GM12878 (cell line): ENCODE results near the gene CTNNA2.

ENCODE experiments used
- CEBPB ChIP-seq, 2 experiments: fragments of 150-350 bp in 1 of 2; IDR thresholded peaks; 2 replicates each; pipeline ENCODE4 v1.6.1; 2012 to 2014; ENCODE audit warnings: low read depth in 2 of 2, low read length in 2 of 2, borderline replicate concordance in 1 of 2, inconsistent platforms in 1 of 2
- CTCF ChIP-seq, 3 experiments: IDR thresholded peaks in 2 of 3; conservative IDR thresholded peaks in 1 of 3; 2 replicates each; pipeline ENCODE4 v1.5.1; 2011; ENCODE audit warnings: low read depth in 3 of 3, low read length in 3 of 3, mild to moderate bottlenecking in 3 of 3, control low read depth in 2 of 3, moderate library complexity in 2 of 3, inconsistent platforms in 1 of 3, mixed read lengths in 1 of 3; ENCODE audit not compliant: control insufficient read depth in 2 of 3, insufficient read depth in 1 of 3; ENCODE audit errors: extremely low read depth in 1 of 3
- EP300 ChIP-seq, 2 experiments: fragments of 150-350 bp in 1 of 2; IDR thresholded peaks; 2 replicates each; pipeline ENCODE4 v1.6.1; 2011 to 2012; ENCODE audit warnings: low read depth in 2 of 2, low read length in 2 of 2, borderline replicate concordance in 1 of 2, improper control_type of control experiment in 1 of 2, inconsistent platforms in 1 of 2; ENCODE audit not compliant: control insufficient read depth in 1 of 2
- GABPA ChIP-seq: IDR thresholded peaks from 2 replicates; pipeline ENCODE4 v1.6.1; 2014; ENCODE audit warnings: antibody characterized with exemption, low read depth, mild to moderate bottlenecking, inconsistent platforms
- NBN ChIP-seq: fragments of 450-650 bp; IDR thresholded peaks from 2 replicates; pipeline ENCODE4 v1.6.1; 2016
- POLR2AphosphoS5 ChIP-seq: IDR thresholded peaks from 2 replicates; pipeline ENCODE4 v1.6.1; 2011; ENCODE audit warnings: mild to moderate bottlenecking, low read length, inconsistent platforms
- TAF1 ChIP-seq: IDR thresholded peaks from 2 replicates; pipeline ENCODE4 v1.6.1; 2011; ENCODE audit warnings: mild to moderate bottlenecking, low read depth, low read length, borderline replicate concordance
- TF ChIP-seq, protein P1 (sequence below): IDR thresholded peaks from 2 replicates; pipeline ENCODE4 v1.6.1; 2012; ENCODE audit warnings: mild to moderate bottlenecking, low read depth, low read length

DNA sequence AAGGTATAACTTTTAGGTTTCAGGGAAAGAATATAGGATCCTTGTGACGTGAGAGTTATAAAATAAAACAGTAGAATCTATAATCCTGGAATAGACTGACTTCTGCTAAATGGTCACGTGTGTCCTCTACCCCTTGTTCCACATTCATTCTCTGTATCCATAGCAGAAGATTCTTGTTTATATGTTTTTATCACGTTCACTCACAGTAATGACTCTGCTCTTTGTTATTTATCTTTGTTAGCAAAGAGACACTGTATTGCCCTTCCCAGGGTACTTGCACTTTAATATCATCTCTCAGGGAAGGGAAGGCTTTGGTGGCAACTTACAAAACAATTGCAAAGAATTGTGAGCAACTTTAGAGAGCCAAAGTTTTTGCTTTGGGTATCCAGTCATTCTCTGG lies 997.9 kb downstream of the CTNNA2 start:
- TF ChIP-seq CEBPB (IDR thresholded peaks at IDR 0.05; ENCODE audit: borderline replicate concordance in 1 of 2, low read depth in 2 of 2, low read length in 2 of 2): no peak
- TF ChIP-seq EP300 (IDR thresholded peaks at IDR 0.05; ENCODE audit: borderline replicate concordance in 1 of 2, control insufficient read depth in 1 of 2, low read depth in 2 of 2, low read length in 2 of 2): no peak
- TF ChIP-seq TAF1: no peak
- no peak for TF ChIP-seq GABPA
- no peak for TF ChIP-seq CTCF (IDR thresholded peaks at IDR 0.05 in 2 of 3, conservative IDR thresholded peaks at IDR 0.05 in 1 of 3; ENCODE audit: control insufficient read depth in 2 of 3, extremely low read depth in 1 of 3, insufficient read depth in 1 of 3, low read depth in 3 of 3, low read length in 3 of 3)
- no peak for TF ChIP-seq NBN
- no peak for TF ChIP-seq POLR2AphosphoS5
- TF ChIP-seq, protein P1, sequence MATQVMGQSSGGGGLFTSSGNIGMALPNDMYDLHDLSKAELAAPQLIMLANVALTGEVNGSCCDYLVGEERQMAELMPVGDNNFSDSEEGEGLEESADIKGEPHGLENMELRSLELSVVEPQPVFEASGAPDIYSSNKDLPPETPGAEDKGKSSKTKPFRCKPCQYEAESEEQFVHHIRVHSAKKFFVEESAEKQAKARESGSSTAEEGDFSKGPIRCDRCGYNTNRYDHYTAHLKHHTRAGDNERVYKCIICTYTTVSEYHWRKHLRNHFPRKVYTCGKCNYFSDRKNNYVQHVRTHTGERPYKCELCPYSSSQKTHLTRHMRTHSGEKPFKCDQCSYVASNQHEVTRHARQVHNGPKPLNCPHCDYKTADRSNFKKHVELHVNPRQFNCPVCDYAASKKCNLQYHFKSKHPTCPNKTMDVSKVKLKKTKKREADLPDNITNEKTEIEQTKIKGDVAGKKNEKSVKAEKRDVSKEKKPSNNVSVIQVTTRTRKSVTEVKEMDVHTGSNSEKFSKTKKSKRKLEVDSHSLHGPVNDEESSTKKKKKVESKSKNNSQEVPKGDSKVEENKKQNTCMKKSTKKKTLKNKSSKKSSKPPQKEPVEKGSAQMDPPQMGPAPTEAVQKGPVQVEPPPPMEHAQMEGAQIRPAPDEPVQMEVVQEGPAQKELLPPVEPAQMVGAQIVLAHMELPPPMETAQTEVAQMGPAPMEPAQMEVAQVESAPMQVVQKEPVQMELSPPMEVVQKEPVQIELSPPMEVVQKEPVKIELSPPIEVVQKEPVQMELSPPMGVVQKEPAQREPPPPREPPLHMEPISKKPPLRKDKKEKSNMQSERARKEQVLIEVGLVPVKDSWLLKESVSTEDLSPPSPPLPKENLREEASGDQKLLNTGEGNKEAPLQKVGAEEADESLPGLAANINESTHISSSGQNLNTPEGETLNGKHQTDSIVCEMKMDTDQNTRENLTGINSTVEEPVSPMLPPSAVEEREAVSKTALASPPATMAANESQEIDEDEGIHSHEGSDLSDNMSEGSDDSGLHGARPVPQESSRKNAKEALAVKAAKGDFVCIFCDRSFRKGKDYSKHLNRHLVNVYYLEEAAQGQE: no peak
